Mesenchymal stem cell (in vitro differentiated cells and primary cell): ENCODE results near the gene KLF16.
"Not testable (repeated sequence)": the region's sequence is repeated elsewhere in the genome, so short reads cannot be mapped to it uniquely, and the experiment has no call there.

Source experiments
- DNase-seq: peaks from one replicate; pipeline ENCODE4 v3.0.0-alpha.2; 2013
- H2AFZ ChIP-seq: one replicate; pipeline ENCODE4 v1.6.1; 2013; ENCODE audit warnings: low read depth, mild to moderate bottlenecking, control low read depth, inconsistent platforms, low read length, moderate library complexity
- H2AK5ac ChIP-seq: 2 replicates; pipeline ENCODE4 v1.6.1; 2013; ENCODE audit warnings: low read length, moderate library complexity, mild to moderate bottlenecking, inconsistent platforms; ENCODE audit not compliant: severe bottlenecking
- H2BK120ac ChIP-seq: one replicate; pipeline ENCODE4 v1.6.1; 2013; ENCODE audit warnings: low read depth, mild to moderate bottlenecking, inconsistent platforms, low read length, moderate library complexity
- H2BK12ac ChIP-seq, 2 experiments: one replicate each; pipeline ENCODE4 v1.6.1; 2013; ENCODE audit warnings: inconsistent platforms in 2 of 2, low read length in 2 of 2, mild to moderate bottlenecking in 2 of 2, moderate library complexity in 2 of 2, control low read depth in 1 of 2
- H2BK15ac ChIP-seq: one replicate; pipeline ENCODE4 v1.6.1; 2013; ENCODE audit warnings: mild to moderate bottlenecking, low read depth, inconsistent platforms; ENCODE audit not compliant: poor library complexity, severe bottlenecking
- H2BK5ac ChIP-seq: 2 replicates; pipeline ENCODE4 v1.6.1; 2013; ENCODE audit warnings: low read depth, mild to moderate bottlenecking, low read length, control low read depth, inconsistent platforms; ENCODE audit not compliant: poor library complexity, severe bottlenecking
- H3K14ac ChIP-seq, 2 experiments: one replicate each; pipeline ENCODE4 v1.6.1; 2013; ENCODE audit warnings: inconsistent platforms in 2 of 2, low read length in 2 of 2, control low read depth in 1 of 2, mild to moderate bottlenecking in 1 of 2, moderate library complexity in 1 of 2
- H3K18ac ChIP-seq, 2 experiments: one replicate each; pipeline ENCODE4 v1.6.1; 2013; ENCODE audit warnings: inconsistent platforms in 2 of 2, low read length in 2 of 2, control low read depth in 1 of 2, low read depth in 1 of 2, mild to moderate bottlenecking in 1 of 2
- H3K23ac ChIP-seq, 2 experiments: one replicate each; pipeline ENCODE4 v1.6.1; 2013; ENCODE audit warnings: inconsistent platforms in 2 of 2, low read length in 2 of 2, mild to moderate bottlenecking in 2 of 2, moderate library complexity in 2 of 2, control low read depth in 1 of 2
- H3K27ac ChIP-seq: 2 replicates; pipeline ENCODE4 v1.5.1; 2013; ENCODE audit warnings: mild to moderate bottlenecking, moderate library complexity, low read length, control low read depth, inconsistent platforms; ENCODE audit not compliant: poor library complexity, severe bottlenecking
- H3K27me3 ChIP-seq, 2 experiments: 2 replicates each; pipeline versions ENCODE4 v1.6.1 to v1.7.0; 2013; ENCODE audit warnings: low read length in 2 of 2, mild to moderate bottlenecking in 2 of 2, moderate library complexity in 2 of 2, control low read depth in 1 of 2, inconsistent platforms in 1 of 2; ENCODE audit not compliant: control insufficient read depth in 1 of 2, insufficient read depth in 1 of 2
- H3K36me3 ChIP-seq, 2 experiments: 2 replicates each; pipeline versions ENCODE4 v1.6.1 to v1.7.0; 2013; ENCODE audit warnings: low read length in 2 of 2, control low read depth in 1 of 2, inconsistent platforms in 1 of 2, low read depth in 1 of 2, mild to moderate bottlenecking in 1 of 2; ENCODE audit not compliant: insufficient read depth in 2 of 2, control insufficient read depth in 1 of 2
- H3K4ac ChIP-seq, 2 experiments: one replicate each; pipeline ENCODE4 v1.6.1; 2013; ENCODE audit warnings: inconsistent platforms in 2 of 2, low read length in 2 of 2, mild to moderate bottlenecking in 2 of 2, moderate library complexity in 2 of 2, control low read depth in 1 of 2, low read depth in 1 of 2
- H3K4me1 ChIP-seq: 2 replicates; pipeline ENCODE4 v1.6.1; 2013; ENCODE audit warnings: low read depth, low read length, control low read depth; ENCODE audit not compliant: control insufficient read depth, insufficient read depth
- H3K4me2 ChIP-seq: 2 replicates; pipeline ENCODE4 v1.6.1; 2013; ENCODE audit warnings: low read length, mild to moderate bottlenecking, inconsistent platforms; ENCODE audit not compliant: poor library complexity, severe bottlenecking
- H3K4me3 ChIP-seq, 2 experiments: 2 replicates each; pipeline versions ENCODE4 v1.5.1 to v1.7.0; 2013; ENCODE audit warnings: low read length in 2 of 2, mild to moderate bottlenecking in 2 of 2, control low read depth in 1 of 2, low read depth in 1 of 2; ENCODE audit not compliant: insufficient read depth in 1 of 2
- H3K79me1 ChIP-seq: replicated peaks from 2 replicates; pipeline ENCODE4 v1.6.1; 2013; ENCODE audit warnings: mild to moderate bottlenecking, control low read depth, low read length, inconsistent platforms; ENCODE audit not compliant: poor library complexity, severe bottlenecking
- H3K9ac ChIP-seq: 2 replicates; pipeline ENCODE4 v1.7.0; 2013; ENCODE audit warnings: mild to moderate bottlenecking, low read length, moderate library complexity
- H3K9me3 ChIP-seq: 2 replicates; pipeline ENCODE4 v1.7.0; 2013; ENCODE audit warnings: mild to moderate bottlenecking, low read length; ENCODE audit not compliant: control insufficient read depth
- H4K8ac ChIP-seq: one replicate; pipeline ENCODE4 v1.6.1; 2013; ENCODE audit warnings: inconsistent platforms, mild to moderate bottlenecking, low read length, moderate library complexity
- H4K91ac ChIP-seq: one replicate; pipeline ENCODE4 v1.6.1; 2013; ENCODE audit warnings: mild to moderate bottlenecking, low read length, inconsistent platforms
- WGBS: methylation state at CpG from one replicate; pipeline ENCODE4 v1.1.7; 2013; ENCODE audit warnings: mixed read lengths; 5-methylcytosine and 5-hydroxymethylcytosine counted together

The KLF16 gene

DNA sequence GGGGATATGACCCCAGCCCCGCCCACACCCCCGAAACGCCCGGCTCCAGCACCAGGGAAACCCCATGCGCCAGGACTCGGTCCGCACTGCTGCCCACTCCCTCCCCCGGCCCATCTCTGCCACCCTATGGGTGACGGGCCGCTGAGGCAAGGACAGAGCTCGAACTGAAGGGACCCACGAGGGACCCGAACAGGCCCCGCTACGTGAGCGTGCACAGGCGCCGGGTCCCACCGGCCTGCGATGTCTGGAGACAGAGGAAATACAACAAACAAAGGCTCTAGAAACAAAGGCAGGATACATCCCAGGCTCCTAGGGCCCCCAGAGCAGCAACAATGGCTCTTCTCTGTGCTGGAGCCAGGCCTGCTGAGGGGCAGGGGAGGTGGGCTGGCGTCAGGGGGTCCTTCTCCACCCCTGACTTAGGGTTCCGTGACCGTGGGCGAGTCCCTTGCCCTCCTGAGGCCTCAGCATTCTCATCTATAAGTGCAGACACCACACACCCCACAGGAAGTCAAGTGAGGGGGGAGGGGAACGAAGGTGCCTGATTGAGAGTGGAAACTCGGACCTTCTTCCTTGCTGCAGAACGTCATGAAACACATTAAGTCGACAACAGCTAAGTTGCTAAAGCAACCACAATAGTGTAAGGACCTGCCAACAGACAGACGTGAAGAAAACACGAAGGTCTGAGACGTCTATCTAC is 18.9 kb upstream of the KLF16 start:
- peak overlapping the region in 1 of 2 experiments; percentile 11 for H3K18ac ChIP-seq
- peaks cover 0 to 34% of the 10 kb centered on the region in 2 experiments for H3K36me3 ChIP-seq
- H4K8ac ChIP-seq: peak overlapping the region; percentile 9
- no peak overlapping the region for H4K91ac ChIP-seq
- no peak overlapping the region for H2BK12ac ChIP-seq
- peaks cover 29% of the 10 kb centered on the region for H3K4me1 ChIP-seq
- H3K23ac ChIP-seq: no peak overlapping the region
- peaks cover 9% of the 10 kb centered on the region for H3K79me1 ChIP-seq
- no peak overlapping the region for H2AK5ac ChIP-seq
- H2BK120ac ChIP-seq: no peak overlapping the region
- H2AFZ ChIP-seq: no peak overlapping the region
- H2BK15ac ChIP-seq: no peak overlapping the region
- no peak overlapping the region for H3K27ac ChIP-seq
- peak overlapping the region in 1 of 2 experiments; percentile 91 for H3K4me3 ChIP-seq
- no peak overlapping the region for H3K14ac ChIP-seq
- no peaks in the 10 kb centered on the region for H3K9me3 ChIP-seq
- no peak overlapping the region for H2BK5ac ChIP-seq
- WGBS: 79% methylated on average over 24 of the region's 31 CpGs
- no peak for DNase-seq
- peak overlapping the region; percentile 94 for H3K9ac ChIP-seq
- no peaks in the 10 kb centered on the region for H3K27me3 ChIP-seq
- peak overlapping the region in 1 of 2 experiments; percentile 24 for H3K4ac ChIP-seq
- no peak overlapping the region for H3K4me2 ChIP-seq

DNA sequence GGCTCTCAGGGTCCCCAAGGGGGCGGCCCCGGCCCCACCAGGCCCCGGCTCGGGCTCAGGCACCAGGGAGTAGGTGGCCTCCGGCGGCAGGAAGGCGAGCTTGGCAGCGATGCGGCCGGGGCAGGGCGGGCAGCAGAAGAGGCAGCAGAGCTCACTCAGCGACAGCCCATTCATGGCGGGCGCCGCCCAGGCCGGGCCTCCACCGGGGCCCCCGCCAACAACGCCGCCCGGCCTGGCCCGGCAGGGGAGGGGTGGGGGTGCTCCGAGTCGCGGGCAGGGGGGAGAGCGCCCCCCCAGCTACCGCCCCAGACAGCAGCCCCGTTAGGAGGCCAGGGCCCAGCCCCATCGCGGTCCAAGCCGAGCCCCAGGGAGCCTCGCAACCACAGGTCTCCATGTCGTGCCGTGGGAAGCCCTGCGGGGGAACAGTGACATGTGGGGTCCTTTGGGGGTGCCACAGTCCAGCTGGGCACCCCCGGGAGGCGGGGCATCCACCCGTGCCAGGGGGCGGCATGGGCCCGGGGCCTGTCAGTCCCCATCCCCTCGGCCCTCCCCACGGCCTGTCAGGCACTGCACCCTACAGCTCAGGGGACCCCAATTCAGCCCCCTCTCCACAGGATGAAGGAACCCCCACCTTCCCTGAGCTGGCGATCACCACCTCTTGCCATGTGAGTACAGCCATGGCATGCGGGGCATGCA is 18.2 kb upstream of the KLF16 start:
- not testable (repeated sequence) for H3K27ac ChIP-seq, H3K27me3 ChIP-seq, H3K9me3 ChIP-seq, H3K4ac ChIP-seq, H3K23ac ChIP-seq, H3K14ac ChIP-seq, H2AK5ac ChIP-seq, H2BK5ac ChIP-seq, H2BK120ac ChIP-seq, H2BK12ac ChIP-seq, H4K91ac ChIP-seq, DNase-seq, H2AFZ ChIP-seq, H2BK15ac ChIP-seq, H3K9ac ChIP-seq, H3K4me3 ChIP-seq, H3K4me2 ChIP-seq, H3K18ac ChIP-seq
- peaks cover 11% of the 10 kb centered on the region for H3K79me1 ChIP-seq
- H4K8ac ChIP-seq: peak overlapping the region; percentile 9
- WGBS: 96% methylated on average over 19 of the region's 44 CpGs
- H3K4me1 ChIP-seq: peaks cover 31% of the 10 kb centered on the region
- H3K36me3 ChIP-seq: peaks cover 0 to 37% of the 10 kb centered on the region in 2 experiments

DNA sequence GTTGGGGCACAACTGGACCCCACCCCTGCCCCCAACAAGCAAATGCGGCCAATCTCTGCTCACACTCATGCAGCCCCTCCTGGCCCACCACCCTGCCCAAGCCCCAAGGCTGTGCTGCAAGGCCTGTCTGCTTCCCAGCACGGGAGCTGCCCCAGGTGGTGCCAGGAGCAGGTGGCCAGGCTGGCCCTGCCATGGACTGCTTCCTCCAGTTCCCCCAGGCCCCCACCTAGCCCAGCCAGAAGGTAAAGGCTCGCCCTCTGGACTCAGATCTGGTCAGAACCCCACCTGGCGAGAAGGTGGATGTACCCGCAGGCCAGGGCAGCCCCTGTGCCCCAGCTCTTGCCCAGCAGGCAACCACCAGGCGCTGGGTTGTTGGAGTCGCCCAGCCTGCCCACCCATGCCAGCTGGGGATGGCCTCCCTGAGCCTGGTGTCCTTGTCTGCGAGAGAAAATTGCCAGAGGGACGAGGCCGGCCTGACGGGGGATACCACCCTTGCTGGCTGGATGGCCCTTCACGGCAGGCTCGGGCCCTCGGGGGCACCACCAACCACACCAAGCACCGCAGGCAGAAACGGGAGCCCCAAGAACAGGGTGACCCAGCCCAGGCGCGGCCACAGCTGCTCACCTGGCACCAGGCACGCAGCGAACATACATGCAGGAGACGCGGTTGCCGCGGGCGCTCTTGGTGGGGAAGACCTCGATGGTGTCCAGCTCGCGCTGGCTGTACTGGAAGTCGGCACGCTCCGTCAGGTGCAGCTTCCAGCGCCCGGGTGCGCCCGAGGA is 17.4 kb upstream of the KLF16 start:
- Histone ChIP-seq H4K8ac (peak overlapping the region; percentile 29), H3K23ac (no peak overlapping the region), H2BK15ac (no peak overlapping the region), H2AFZ (no peak overlapping the region), H3K18ac (no peak overlapping the region), H2BK5ac (no peak overlapping the region), H4K91ac (peak overlapping the region; percentile 54), H3K79me1 (peaks cover 14% of the 10 kb centered on the region), H3K36me3 (peaks cover 0 to 38% of the 10 kb centered on the region in 2 experiments), H3K14ac (no peak overlapping the region), H3K9ac (no peak overlapping the region), H2BK12ac (no peak overlapping the region), H3K4me1 (peaks cover 34% of the 10 kb centered on the region), H3K4ac (no peak overlapping the region), H3K27me3 (no peaks in the 10 kb centered on the region), H2BK120ac (no peak overlapping the region), H2AK5ac (no peak overlapping the region), H3K27ac (no peak overlapping the region), H3K4me2 (no peak overlapping the region), H3K9me3 (no peaks in the 10 kb centered on the region), H3K4me3 (no peak overlapping the region)
- 97% methylated on average over 25 of the region's 35 CpGs for WGBS
- DNase-seq: no peak

DNA sequence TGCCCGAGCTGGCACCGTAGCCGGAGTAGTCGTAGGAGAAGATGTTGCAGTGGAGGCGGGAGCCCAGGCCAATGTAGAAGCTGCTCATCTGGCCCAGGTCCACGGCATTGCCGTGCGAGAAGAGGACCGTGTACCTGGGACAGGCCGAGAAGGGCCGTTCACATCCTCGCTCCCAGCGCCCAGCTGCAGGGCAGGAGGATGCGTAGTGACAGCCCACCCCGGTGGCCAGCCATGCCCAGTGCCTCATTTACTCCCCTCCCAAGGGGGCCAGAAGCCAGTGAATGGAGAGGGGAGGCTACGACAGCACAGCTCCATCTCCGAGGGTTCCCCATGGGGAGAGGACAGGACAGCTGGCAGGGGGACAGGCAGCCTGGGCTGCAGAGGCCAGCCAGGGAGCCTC is 16.6 kb upstream of the KLF16 start:
- not testable (repeated sequence) for H2AFZ ChIP-seq, H3K14ac ChIP-seq, H2AK5ac ChIP-seq, H3K9me3 ChIP-seq, H3K27me3 ChIP-seq, H2BK12ac ChIP-seq, H3K4me2 ChIP-seq, H3K4ac ChIP-seq, H2BK15ac ChIP-seq, H4K8ac ChIP-seq, H3K18ac ChIP-seq, H2BK120ac ChIP-seq, H2BK5ac ChIP-seq, H3K9ac ChIP-seq, H3K27ac ChIP-seq, DNase-seq, H3K23ac ChIP-seq, H4K91ac ChIP-seq
- WGBS: 95% methylated on average over 14 of the region's 17 CpGs
- peaks cover 34% of the 10 kb centered on the region for H3K4me1 ChIP-seq
- peaks cover 14% of the 10 kb centered on the region for H3K79me1 ChIP-seq
- peak overlapping the region in 1 of 2 experiments; percentile 14 for H3K4me3 ChIP-seq
- H3K36me3 ChIP-seq: peaks cover 0 to 38% of the 10 kb centered on the region in 2 experiments
